Erythroblast (primary cell): ENCODE measurements around the gene SCPEP1.

ENCODE experiments used
- GATA1 ChIP-seq: IDR thresholded peaks from 2 replicates; pipeline ENCODE4 v1.6.1; 2011; ENCODE audit warnings: low read depth, mild to moderate bottlenecking, control low read depth, low read length, moderate library complexity
- POLR2A ChIP-seq: IDR thresholded peaks from 2 replicates; pipeline ENCODE4 v1.6.1; 2011; ENCODE audit warnings: mild to moderate bottlenecking, low read length

- no peak for TF ChIP-seq POLR2A
- TF ChIP-seq GATA1 = no peak
Observed at GRCh38 chr17:57020208-57020607, 42.3 kb downstream of the SCPEP1 start.
